8988T (cell line): ENCODE data around the gene NUDT8.
A peak's percentile ranks its signal among the peaks of the same experiment; 100 is the strongest.
"Not testable (repeated sequence)": the region's sequence is repeated elsewhere in the genome, so short reads cannot be mapped to it uniquely, and the experiment has no call there.

Experiments used
- DNase-seq: peaks from one replicate; pipeline ENCODE4 v3.0.0; 2011

Gene NUDT8

GRCh38 chr11:67627441-67627811 is 2.3 kb downstream of the NUDT8 start:
- no peak for DNase-seq

GRCh38 chr11:67626970-67627369 is 2.8 kb downstream of the NUDT8 start:
- DNase-seq = no peak

DNA sequence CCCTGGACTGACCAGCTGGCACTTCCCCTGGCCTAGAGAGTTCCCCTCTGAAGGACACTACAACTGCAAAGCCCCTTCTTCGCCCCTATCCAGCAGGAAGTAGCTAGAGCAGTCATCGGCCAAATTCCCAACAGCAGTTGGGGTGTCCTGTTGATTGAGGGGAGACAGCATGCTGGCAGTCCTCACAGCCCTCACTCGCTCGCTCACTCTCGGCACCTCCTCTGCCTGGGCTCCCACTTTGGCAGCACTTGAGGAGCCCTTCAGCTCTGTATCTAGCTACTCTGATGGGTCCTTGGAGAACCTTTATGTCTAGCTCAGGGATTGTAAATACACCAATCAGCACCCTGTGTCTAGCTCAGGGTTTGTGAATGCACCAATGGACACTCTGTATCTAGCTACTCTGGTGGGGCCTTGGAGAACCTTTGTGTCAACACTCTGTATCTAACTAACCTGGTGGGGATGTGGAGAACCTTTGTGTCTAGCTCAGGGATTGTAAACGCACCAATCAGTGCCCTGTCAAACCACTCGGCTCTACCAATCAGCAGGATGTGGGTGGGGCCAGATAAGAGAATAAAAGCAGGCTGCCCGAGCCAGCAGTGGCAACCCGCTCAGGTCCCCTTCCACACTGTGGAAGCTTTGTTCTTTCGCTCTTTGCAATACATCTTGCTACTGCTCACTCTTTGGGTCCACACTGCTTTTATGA is 3.5 kb downstream of the NUDT8 start:
- DNase-seq = not testable (repeated sequence)

GRCh38 chr11:67623795-67624194 is 5.9 kb downstream of the NUDT8 start:
- DNase-seq = not testable (repeated sequence)

DNA sequence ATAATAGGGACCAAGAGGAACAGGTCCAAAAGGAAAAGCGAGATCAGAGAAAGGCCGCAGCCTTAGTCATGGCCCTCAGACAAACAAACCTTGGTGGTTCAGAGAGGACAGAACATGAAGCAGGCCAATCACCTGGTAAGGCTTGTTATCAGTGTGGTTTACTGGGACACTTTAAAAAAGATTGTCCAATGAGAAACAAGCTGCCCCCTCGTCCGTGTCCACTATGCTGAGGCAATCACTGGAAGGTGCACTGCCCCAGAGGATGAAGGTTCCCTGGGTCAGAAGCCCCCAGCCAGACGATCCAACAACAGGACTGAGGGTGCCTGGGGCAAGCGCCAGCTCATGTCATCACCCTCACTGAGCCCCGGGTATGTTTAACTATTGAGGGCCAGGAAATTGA is 6.8 kb downstream of the NUDT8 start:
- DNase-seq = not testable (repeated sequence)

- DNase-seq = not testable (repeated sequence)
Observed at GRCh38 chr11:67621928-67622327, 7.8 kb downstream of the NUDT8 start.

- DNase-seq = not testable (repeated sequence)
Observed at GRCh38 chr11:67620621-67621020, 9.1 kb downstream of the NUDT8 start.

GRCh38 chr11:67619683-67620618 is 9.8 kb downstream of the NUDT8 start:
- not testable (repeated sequence) for DNase-seq

DNA sequence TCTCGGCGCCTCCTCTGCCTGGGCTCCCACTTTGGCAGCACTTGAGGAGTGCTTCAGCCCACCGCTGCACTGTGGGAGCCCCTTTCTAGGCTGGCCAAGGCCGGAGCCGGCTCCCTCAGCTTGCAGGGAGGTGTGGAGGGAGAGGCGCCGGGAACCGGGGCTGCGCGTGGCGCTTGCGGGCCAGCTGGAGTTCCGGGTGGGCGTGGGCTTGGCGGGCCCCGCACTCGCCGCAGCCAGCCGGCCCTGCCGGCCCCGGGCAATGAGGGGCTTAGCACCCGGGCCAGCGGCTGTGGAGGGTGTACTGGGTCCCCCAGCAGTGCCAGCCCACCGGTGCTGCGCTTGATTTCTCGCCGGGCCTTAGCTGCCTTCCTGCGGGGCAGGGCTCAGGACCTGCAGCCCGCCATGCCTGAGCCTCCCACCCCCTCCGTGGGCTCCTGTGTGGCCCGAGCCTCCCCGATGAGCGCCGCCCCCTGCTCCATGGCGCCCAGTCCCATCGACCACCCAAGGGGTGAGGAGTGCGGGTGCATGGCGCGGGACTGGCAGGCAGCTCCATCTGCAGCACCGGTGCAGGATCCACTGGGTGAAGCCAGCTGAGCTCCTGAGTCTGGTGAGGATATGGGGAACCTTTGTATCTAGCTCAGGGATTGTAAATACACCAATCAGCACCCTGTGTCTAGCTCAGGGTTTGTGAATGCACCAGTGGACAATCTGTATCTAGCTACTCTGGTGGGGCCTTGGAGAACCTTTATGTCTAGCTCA is 10.7 kb downstream of the NUDT8 start:
- not testable (repeated sequence) for DNase-seq

DNA sequence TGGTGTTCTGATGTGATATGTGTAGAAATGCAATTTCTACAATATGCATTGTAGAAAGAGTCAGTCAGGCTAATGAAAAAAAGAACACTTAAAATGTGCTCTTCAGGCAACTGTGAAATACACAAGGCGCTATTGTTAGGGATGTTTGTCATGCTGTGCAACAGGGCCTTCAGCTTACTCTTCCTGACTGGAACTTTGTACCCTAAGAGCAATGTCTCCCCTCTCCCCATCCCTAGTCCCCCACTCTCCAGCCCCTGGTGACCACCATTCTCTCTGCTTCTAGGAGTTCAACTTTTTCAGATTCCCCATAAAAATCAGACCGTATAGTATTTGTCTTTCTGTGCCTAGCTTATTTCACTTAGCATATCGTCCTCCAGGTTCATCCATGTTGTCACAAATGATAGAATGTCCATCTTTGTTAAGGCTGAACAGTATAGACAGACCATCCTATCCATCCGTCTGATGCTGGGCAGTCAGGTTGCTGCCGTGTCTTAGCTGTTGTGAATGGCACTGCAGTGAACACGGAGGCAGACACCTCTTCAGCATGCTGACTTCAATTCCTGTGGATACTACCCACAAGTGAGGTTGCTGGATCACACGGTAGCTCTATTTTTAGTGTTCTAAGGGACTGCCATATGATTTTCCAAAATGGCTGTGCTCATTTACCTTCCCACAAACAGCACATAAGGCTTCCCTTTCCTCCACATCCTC is 12.3 kb downstream of the NUDT8 start:
- no peak for DNase-seq

DNA sequence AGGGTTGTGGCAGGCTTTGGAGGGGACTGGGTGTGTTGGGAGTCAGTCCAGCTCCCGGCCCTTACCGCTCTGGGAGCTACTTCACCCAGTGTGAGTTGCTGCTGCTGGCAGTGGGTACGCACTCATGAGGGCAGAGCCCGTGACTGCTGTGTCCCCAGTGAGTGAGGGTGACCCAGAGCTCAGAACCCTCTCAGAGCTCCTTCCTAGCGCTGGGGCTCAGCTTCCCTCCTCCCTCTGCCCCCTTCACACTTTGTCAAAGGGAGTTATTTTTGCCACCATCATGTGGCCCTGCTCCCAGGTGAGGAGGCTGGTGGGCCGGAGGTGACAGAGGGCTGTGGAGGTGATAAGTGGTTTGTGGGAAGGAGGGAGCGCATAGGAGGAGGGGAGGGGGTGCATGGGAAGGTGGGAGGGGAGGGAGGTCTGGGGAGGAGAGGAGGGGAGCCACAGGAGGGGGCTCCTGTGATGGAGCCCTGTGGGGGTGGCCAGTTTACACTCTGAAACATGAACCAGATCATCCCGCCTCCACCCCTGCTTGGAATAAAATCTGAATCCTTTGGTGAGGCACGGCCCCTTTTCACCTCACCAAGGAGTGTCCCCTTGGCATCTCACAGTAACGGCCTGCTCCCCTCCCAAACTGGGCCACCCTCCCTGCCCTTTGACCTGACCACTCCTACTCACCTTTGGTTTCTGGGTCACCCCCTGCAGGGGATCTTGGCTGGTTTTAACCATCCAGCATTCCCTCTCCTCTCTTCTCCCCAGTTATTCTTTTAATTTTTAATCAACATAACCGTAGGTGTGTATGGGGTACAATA is 13.1 kb downstream of the NUDT8 start:
- no peak for DNase-seq

- DNase-seq = no peak
Observed at GRCh38 chr11:67615728-67616430, 13.9 kb downstream of the NUDT8 start.

DNA sequence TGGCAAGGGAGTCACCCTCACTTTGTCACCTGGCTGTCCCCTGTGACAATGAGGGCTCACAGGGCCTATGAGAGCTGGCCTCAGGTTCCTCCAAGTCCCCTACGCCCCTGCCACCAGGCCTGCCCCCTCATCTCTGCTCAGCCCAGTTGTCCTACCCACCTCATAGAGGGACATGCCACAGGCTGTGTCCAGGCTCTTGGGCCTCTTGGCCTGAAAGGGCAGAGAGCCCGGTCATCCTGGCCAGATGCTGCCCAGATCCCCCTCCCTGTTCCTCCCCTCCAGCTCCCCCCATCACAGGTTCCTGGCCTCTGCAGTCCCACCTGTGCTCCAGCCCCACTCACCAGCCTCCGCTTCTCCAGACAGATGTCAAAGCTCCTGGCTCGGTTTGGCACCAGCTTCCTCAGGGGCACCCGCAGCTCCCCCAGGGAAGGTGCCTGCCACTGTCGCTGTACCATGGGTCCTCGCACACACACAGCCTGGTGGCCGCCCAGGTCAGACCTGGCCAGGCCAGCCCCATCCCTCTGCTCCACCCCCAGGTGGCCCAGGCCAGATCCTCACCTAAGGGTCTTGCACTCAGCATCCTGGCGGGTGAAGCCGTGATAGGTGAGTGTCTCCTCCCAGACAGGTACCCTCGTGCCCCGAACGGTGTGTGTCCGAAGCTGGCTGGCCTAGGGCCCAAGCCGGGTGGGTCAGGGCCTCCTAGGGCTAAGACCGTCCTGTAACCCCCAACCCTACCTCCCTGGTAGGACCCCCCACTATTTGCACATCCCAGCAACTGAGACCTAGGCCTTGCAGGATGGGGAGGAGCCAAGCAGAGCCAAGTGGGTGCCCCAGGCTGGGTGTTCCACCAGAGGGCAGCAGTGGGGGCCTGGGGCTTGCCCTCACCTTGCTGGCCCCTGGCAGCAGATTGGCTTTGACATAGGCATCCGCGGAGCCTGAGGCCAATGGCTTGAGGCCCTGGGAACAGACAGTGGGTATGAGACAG is 14.7 kb downstream of the NUDT8 start:
- DNase-seq = peak; percentile 91

GRCh38 chr11:67613960-67614715 is 15.6 kb downstream of the NUDT8 start:
- DNase-seq = no peak

GRCh38 chr11:67613313-67613959 is 16.3 kb downstream of the NUDT8 start:
- DNase-seq = no peak

GRCh38 chr11:67612751-67613150 is 17.0 kb downstream of the NUDT8 start:
- DNase-seq = no peak

DNA sequence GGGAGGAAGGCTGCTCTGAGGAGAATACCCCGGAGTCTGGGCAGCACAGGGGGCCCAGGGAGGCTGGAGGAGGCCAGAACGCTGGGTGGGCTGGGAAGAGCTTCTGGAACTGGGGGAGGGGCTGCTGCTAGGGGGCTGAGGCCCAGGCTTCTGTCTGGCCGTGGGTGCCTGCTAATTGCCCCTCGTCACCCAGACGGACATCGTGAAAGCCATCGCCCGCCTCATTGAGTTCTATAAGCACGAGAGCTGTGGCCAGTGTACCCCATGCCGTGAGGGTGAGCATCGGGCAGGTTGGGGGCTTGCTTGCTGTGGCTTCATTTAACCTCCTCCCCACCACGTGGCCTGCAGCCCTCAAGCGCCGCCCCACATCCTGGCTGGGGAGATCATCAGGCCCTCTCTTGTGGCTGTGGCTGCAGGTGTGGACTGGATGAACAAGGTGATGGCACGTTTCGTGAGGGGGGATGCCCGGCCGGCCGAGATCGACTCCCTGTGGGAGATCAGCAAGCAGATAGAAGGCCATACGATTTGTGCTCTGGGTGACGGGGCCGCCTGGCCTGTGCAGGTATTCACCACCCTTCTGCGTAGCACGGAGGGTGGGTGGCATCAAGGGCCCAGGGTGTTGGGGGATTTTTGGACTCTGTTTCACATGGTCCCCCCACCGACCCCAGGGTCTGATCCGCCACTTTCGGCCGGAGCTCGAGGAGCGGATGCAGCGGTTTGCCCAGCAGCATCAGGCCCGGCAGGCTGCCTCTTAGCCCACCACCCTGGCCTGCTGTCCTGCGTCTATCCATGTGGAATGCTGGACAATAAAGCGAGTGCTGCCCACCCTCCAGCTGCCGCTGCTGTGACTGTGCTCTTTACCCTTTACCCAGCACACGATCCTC is 17.8 kb downstream of the NUDT8 start:
- no peak for DNase-seq
